Measurements from ENCODE around the gene PRAMEF15.
"Not testable (repeated sequence)": the region's sequence is repeated elsewhere in the genome, so short reads cannot be mapped to it uniquely, and the experiment has no call there.

PRAMEF15 gene

DNA sequence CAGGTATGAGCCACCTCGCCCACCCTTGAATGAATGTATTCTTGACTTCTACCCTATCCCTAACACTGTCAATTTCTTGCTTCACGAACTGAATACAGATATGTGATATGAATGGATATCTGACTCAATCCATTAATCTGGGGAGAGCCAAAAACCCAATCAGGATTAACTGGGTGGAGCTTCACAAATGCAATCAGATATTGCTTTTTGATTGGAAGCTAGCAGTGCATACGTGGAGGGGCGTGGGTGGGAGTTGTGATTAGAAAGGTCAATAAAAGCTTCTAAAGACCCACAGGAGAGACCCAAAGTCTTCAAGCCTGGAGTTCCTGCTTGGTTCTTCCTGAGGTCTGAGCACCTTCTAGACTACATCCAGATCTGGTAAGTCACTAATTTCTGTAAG, at the start of gene PRAMEF15:
TSS of gene PRAMEF15 (plus strand) at position 301 of the 400 bp plus-strand sequence. CDS start 2,827 bp downstream, outside the sequence.
- not testable (repeated sequence) for DNase-seq (ENCODE audit: low read depth)

DNA sequence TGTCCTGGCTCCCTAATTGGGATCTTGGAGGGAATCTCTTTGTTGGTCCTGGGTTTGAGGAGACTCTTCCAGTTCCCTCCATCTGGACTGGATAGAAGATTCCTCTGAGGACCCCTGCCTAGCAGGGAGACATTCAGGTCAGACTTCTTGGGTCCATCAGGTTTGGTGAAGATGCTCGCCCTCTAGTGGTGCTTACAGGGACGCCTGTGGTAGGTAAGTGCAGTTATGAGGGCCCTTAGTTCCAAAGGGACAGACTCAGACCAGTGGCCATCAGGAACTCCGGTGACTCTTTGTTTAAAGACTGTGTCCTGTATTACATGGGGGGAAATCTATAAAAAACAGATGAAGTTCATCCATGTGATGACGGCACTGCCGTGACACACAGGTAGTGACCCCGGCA, 38.4 kb upstream of the PRAMEF15 start:
- DNase-seq (ENCODE audit: low read depth) = not testable (repeated sequence)

DNA sequence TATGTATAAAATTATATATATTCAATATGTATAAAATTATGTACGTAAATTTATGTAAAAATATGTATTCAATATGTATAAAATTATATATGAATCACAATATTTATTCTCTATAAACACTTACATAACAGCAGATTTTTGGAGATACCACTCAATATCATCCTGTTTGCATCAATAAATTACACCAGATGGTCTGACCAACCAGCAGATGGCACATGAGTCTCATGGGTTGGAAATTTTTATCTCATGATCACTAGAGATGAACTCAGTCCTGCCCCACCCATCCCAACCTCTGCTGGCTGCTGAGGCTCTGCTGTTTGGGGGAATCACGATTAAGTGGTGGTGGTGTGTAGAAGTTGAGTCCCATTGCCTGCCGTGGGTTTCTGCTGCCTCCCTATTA, 35.8 kb upstream of the PRAMEF15 start:
- DNase-seq (ENCODE audit: low read depth) = not testable (repeated sequence)

DNA sequence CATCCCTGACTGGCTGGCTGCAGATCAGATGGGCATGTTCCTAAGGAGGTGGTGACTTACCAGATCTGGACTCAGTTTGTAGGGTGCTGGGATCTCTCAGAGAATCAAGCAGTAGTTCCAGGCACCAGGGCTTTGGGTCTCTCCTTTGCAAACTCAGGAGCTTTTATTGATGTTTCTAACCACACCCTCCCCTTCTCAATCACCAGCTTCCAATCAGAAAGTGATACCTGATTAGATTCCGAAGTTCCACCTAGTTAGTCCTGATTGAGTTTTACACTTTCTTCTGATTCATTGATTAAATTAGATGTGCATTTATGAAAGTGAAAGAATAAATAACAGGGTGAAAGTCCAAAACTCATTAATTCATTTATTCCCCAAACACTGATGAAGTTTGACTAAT, 30.3 kb upstream of the PRAMEF15 start, which contains the start of gene PRAMEF8:
TSS of gene PRAMEF8 (minus strand) at position 101 of the 400 bp plus-strand sequence. CDS start 1,046 bp downstream, outside the sequence.
- DNase-seq (ENCODE audit: low read depth) = not testable (repeated sequence)

DNA sequence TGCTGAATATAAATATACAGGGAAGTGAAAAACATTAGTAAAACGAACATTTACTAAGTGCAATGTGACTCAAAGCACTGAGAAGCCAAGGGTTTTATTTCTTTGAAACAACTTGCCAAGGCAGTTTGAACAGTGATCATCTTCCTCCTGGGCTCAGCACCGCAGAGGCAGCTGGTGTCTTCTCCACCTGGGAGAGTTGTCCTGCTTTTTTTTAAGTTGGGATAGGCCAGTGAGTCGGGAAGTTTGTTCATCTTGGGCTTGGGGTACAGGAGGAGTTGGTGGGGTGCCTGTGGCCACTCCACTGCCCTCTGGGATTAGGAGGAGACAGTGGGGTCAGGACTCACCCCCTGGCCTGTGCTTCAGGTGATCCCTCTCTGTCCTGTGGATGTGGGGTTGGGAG, 26.4 kb upstream of the PRAMEF15 start:
- DNase-seq (ENCODE audit: low read depth) = not testable (repeated sequence)

DNA sequence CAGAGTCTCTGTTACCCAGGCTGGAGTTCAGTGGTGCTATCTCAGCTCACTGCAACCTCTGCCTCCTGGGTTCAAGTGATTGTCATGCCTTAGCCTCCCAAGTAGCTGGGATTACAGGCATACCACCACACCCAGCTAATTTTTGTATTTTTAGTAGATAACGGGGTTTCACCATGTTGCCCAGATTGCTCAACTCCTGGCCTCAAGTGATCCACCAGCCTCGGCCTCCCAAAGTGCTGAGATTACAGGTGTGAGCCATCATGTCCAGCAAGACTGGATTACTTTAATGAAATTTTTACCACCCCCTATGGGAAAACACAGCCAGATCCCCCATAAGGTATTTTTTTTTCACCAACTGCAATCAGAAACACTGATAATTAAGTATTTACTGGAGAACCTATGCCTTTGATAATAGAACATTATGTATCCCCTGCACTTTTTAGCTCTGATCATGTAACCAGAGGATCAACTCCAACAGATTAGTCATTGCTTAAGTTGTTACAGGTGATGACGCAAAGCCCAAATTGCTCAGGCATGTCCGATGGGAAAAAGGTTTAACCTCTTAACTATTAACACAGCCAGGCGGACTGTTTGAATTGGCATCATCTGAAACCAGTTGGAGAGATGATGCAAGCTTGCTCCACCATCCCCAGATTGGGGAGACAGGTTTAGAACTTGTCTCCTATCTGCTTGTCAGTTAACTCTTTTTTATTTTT, 18.0 kb upstream of the PRAMEF15 start:
- not testable (repeated sequence) for DNase-seq (ENCODE audit: low read depth)

DNA sequence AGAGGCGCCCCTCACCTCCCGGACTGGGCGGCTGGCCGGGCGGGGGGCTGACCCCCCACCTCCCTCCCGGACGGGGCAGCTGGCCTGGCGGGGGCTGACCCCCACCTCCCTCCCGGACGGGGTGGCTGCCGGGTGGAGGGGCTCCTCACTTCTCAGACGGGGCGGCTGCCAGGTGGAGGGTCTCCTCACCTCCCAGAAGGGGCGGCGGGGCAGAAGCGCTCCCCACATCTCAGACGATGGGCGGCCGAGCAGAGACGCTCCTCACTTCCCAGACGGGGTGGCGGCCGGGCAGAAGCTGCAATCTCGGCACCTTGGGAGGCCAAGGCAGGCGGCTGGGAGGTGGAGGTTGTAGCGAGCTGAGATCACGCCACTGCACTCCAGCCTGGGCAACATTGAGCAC, 16.7 kb upstream of the PRAMEF15 start:
- not testable (repeated sequence) for DNase-seq (ENCODE audit: low read depth)

DNA sequence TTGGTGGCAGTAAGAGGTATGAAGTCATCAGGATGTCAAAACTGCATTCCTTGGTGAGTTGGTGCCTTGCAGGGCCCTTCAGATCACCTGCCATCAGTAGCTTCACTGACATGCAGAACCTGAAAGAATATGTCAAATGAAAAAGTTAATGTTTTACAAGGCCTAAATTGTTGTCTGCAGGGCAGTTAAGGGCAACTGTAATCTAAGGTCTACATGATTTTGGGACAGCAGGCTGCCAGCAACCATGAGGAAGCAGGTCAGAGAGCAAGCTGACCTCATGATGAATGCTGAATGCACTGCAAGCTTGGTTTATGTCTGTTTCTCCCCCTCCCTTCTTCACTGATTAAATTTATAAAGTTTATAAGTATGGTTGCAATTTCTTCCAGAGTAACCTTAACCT, 13.2 kb upstream of the PRAMEF15 start:
- DNase-seq (ENCODE audit: low read depth) = not testable (repeated sequence)

DNA sequence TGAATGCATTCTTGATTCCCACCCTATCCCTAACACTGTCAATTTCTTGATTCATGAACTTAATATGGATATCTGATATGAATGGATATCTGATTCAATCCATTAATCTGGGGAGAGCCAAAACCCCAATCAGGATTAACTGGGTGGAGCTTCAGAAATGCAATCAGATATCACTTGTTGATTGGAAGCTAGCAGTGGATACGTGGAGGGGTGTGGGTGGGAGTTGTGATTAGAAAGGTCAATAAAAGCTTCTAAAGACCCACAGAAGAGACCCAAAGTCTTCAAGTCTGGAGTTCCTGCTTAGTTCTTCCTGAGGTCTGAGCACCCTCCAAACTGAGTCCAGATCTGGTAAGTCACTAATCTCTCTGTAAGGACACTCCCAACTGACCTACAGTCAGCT, 12.1 kb upstream of the PRAMEF15 start, which contains the start of gene PRAMEF33:
TSS of gene PRAMEF33 (plus strand) at position 301 of the 400 bp plus-strand sequence. CDS start 2,416 bp downstream, outside the sequence.
- DNase-seq (ENCODE audit: low read depth) = not testable (repeated sequence)

DNA sequence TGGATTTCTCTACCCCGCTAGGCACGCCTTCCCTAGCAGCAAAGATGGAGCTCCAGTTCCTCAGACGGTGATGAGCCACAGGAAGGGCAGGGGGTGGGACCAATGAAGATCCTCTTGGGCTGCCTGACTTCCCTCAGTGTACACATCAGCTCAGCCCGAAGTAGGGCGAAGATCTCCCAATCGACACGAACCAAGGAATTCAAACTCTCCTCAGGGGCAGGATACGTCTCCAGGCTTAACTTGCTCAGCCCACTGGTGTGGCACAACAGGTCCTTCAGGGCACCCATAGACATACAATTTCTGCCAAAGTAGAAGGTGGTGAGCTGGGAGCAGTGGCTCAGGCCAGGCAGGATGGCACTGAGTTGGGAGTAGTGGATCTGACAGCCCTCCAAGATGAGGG, 27.1 kb downstream of the PRAMEF15 start:
- not testable (repeated sequence) for DNase-seq (ENCODE audit: low read depth)

DNA sequence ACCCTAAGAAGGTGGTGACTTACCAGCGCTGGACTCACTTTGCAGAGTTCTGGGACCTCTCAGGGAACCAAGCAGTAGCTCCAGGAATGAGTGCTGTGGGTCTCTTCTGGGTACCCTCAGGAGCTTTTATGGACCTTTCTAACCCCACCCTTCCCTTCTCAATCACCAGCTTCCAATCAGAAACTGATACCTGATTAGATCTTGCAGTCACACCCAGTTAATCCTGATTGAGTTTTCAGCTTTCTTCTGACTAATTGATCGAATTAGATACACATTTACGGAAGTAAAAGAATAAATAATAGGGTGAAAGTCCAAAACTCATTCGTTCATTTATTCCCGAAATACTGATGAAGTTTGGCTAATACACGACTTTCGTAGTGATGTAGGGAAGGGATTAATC, 31.7 kb downstream of the PRAMEF15 start, which contains the start of gene PRAMEF14:
TSS of gene PRAMEF14 (minus strand) at position 101 of the 400 bp plus-strand sequence. CDS start 1,820 bp downstream, outside the sequence.
- DNase-seq (ENCODE audit: low read depth) = not testable (repeated sequence)

DNA sequence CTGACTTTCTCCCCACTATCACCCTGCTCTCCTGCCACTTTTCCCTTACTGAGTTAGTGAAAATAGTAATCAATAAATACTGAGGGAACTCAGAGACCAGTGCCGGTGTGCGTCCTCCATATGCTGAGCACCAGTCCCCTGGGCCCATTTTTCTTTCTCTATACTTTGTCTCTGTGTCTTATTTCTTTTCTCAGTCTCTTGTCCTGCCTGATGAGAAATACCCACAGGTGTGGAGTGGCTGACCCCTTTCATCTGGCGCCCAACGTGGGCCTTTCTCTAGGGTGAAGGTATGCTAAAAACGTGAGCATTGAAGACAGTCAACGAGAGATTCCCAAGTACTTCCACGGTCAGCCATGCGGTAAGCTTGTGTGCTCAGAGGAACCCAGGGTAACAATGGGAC, 38.1 kb downstream of the PRAMEF15 start:
- DNase-seq (ENCODE audit: low read depth) = not testable (repeated sequence)

DNA sequence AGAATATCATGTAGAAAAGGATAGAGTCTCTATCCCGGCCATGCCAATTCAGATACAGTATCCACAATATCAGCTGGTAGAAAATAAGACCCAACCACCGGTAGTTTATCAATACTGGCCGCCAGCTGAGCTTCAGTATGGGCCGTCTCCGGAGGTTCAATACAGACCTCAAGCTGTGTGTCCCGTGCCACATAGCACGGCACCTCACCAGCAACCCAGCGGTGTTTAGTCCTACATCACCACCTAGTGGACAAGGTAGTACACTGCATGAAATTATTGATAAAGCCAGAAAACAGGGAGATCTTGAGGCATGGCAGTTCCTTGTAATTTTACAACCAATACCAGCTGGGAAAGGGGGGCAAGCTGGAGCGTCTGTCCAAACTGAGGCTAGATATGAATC, 39.1 kb downstream of the PRAMEF15 start:
- DNase-seq (ENCODE audit: low read depth) = not testable (repeated sequence)

DNA sequence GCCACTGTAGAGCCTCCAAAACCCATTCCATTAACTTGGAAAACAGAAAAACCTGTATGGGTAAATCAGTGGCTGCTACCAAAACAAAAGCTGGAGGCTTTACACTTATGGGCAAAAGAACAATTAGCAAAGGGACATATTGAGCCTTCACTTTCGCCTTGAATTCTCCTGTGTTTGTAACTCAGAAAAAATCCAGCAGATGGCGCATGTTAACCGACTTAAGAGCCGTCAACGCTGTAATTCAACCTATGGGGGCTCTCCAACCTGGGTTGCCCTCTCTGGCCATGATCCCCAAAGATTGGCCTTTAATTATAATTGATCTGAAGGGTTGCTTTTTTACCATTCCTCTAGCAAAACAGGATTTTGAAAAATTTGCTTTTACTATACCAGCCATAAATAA, 41.4 kb downstream of the PRAMEF15 start:
- DNase-seq (ENCODE audit: low read depth) = peak; percentile 36

DNA sequence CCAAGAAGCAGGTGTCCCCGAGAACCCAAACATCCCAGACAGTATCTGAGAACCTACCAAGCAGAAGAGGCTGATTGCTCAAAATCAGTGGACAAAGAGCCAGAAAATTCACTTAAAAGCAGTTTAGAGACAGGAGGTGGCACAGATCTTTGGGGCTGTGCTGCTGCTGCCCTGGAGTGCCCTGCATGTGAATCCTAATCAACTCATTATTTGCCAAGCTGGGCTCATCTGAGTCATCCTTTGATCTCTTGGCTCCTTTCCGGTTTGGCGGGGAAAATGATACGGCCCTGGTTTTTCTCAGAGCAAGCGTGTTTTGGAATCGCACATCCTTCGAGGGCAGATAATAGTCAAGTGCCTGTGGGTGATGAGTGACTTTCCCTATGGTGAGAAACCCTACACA, 47.0 kb downstream of the PRAMEF15 start:
- DNase-seq (ENCODE audit: low read depth) = not testable (repeated sequence)

DNA sequence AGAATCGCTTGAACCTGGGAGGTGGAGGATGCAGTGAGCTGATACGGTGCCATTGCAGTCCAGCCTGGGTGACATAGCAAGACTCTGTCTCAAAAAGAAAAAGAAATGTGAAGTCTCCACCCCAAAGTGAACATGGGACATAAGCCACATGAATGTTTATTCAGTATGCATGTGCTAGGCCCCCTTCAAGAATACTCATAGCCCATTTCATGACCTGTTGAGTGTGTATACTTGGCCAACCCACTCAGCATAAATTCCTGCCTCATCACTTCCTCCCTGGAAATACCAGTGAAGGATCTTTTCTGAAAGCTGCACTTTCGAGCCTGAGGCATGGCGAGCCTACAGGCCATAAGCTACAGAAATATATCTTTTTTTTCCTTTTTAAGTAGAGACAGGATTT, 49.5 kb downstream of the PRAMEF15 start:
- not testable (repeated sequence) for DNase-seq (ENCODE audit: low read depth)

DNA sequence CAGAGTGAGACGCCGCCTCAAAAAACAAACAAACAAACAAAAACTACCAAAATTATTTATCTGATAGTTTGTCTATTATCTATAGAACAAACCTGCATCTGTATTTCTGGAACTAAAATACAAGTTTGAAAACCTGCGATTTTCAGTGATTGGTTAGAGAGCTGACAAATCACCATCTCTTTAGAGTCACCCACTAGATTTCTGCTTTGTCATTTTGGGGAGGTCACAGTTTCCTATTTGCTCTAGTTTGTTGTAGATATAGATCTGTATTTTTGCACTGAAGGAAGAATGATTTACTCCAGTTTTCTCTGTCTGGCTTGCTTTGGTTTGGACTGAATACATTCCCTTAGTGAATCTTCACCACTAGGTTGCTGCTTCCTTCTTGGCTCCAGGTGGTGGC, 51.2 kb downstream of the PRAMEF15 start:
- DNase-seq (ENCODE audit: low read depth) = not testable (repeated sequence)

DNA sequence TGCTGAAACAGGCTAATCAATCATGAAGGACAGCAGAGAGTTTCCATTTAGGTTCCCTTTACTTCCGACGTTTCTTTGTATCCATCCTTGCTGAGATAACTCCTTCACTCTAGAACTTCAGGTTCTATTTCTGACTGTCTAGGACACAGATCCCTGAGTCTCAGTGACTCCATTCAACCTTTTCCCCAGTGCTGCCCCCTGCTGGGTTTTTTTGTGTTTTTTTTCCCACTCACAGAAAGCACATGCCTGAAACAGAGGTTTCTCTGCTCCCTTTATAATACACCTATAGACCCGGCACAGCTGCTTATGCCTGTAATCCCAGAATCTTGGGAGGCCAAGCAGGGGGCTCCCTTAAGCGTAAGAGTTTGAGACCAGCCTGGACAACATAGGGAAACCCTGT, 53.2 kb downstream of the PRAMEF15 start:
- DNase-seq (ENCODE audit: low read depth) = not testable (repeated sequence)

Measured in amniotic epithelial cell (primary cell).